Measurements from ENCODE around the gene BATF3.

BATF3 gene

DNA sequence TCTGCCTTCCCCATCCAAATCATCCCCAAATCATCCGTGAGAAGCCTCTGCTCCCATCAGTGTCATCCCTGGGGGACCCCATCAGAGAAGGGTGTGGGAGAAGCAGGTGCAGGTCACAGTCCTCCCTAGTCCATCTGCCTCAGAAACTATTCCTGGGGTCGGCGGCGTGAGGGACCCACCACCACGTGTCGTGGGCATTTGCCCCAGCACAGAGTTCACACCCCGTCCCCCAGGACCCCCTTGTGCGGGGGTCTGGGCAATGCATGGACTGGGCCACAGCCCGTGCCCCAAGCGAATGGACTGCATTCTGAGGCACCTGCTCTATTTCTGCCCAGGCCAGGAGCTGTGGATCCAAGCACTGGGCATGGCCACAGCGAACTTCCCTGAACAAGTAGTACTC is 52.6 kb downstream of the BATF3 start:
- TF ChIP-seq ARNT (IDR thresholded peaks at IDR 0.05), result no peak
- no peak for TF ChIP-seq HDGF (IDR thresholded peaks at IDR 0.05; ENCODE audit: borderline replicate concordance)
- DNase-seq (ENCODE audit: extremely low spot score), result no peak
- CTCF ChIA-PET, result no interaction called here
- POLR2A ChIA-PET, result no interaction called here

DNA sequence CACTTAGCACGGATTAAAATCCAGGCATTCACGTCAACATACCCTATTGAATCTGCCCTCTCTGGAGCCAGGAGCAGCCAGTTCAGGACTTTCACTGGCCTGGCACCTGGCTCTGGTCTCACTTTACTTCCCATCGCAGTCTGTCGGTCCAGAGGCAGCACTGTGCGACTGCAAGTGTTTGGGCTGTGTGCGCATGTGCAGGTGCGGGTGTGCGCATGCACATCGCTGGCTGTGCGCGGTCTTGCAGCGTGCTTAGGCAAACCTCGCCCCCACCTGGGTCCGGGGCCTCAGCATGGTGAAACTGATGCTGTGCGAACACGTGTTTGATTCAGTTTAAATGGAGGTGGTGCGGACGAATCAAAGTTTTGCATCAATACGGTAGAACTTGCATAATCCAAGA is 53.1 kb downstream of the BATF3 start:
- ChIA-PET POLR2A (no interaction called here), CTCF (no interaction called here)
- no peak for DNase-seq (ENCODE audit: extremely low spot score)
- no peak for TF ChIP-seq FOXK2 (IDR thresholded peaks at IDR 0.05)
- TF ChIP-seq LEF1 (IDR thresholded peaks at IDR 0.05; ENCODE audit: borderline replicate concordance), result no peak
- no peak for TF ChIP-seq FOXM1 (IDR thresholded peaks at IDR 0.05; ENCODE audit: borderline replicate concordance)
- no peak for TF ChIP-seq ARNT (IDR thresholded peaks at IDR 0.05)
- TF ChIP-seq, protein P1, sequence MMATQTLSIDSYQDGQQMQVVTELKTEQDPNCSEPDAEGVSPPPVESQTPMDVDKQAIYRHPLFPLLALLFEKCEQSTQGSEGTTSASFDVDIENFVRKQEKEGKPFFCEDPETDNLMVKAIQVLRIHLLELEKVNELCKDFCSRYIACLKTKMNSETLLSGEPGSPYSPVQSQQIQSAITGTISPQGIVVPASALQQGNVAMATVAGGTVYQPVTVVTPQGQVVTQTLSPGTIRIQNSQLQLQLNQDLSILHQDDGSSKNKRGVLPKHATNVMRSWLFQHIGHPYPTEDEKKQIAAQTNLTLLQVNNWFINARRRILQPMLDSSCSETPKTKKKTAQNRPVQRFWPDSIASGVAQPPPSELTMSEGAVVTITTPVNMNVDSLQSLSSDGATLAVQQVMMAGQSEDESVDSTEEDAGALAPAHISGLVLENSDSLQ (IDR thresholded peaks at IDR 0.05), result no peak
- TF ChIP-seq BHLHE40 (IDR thresholded peaks at IDR 0.05; ENCODE audit: borderline replicate concordance), result no peak
- TF ChIP-seq ELF4 (IDR thresholded peaks at IDR 0.05), result no peak
- no peak for TF ChIP-seq ZNF384 (IDR thresholded peaks at IDR 0.05)
- no peak for TF ChIP-seq SUZ12 (IDR thresholded peaks at IDR 0.05)
- TF ChIP-seq FOXA1 (IDR thresholded peaks at IDR 0.05), result no peak
- no peak for TF ChIP-seq NFRKB (IDR thresholded peaks at IDR 0.05)
- no peak for TF ChIP-seq HDGF (IDR thresholded peaks at IDR 0.05; ENCODE audit: borderline replicate concordance)
- no peak for TF ChIP-seq TARDBP (IDR thresholded peaks at IDR 0.05)
- TF ChIP-seq SP1 (IDR thresholded peaks at IDR 0.05), result no peak
- TF ChIP-seq CTBP1 (IDR thresholded peaks at IDR 0.05; ENCODE audit: borderline replicate concordance), result no peak
- TF ChIP-seq L3MBTL2 (conservative IDR thresholded peaks at IDR 0.05), result no peak

DNA sequence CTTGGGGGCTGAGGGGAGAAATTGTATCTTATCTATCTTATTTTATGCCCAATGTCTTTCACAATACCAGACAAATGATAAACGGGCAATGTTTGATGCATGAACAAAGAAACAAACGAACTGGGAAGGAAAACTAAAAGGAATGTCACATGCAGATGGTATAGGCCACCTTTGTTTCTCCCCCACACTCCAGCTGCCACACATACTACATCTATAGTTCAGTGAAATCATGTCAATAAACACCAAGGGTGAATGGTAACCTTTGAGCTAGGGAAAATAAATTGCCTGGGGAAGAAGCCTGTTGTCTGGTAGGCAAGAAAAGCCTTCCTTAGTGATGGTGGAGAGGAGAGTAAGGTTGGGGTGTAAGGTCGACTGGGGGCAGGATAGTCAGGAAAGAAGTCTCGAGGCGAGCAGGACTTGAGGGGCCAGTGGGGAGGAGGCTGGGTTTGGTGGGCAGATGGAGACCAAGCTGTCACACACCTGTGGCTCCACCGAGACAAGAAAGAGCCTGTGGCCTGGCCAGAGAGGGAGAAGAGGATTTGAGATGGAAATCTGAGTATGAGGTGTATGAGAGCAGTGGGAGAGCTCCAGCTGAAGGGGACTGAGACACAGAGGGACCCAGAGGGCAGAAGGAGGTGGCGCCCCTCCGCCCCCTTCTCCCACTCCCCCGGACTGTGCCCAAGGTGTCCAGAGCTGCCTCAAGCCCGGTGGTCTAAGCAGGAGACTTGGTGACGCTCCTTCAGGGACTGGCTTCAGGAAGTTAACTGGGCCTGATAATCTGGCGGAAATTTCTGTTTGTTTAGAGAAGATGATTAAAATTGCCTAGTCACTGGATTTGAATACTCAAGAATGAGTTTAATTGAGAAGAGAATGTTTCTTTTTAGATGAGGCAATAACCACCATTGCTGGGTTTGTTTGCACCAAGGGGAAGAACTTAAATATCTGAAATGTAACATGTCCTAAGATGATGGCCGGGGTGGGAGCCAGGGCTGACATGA is 53.8 kb downstream of the BATF3 start:
- POLR2A ChIA-PET, result no interaction called here
- TF ChIP-seq ZNF384 (IDR thresholded peaks at IDR 0.05) (no peak), SUZ12 (IDR thresholded peaks at IDR 0.05) (no peak), L3MBTL2 (conservative IDR thresholded peaks at IDR 0.05) (no peak), ELF4 (IDR thresholded peaks at IDR 0.05) (no peak), TARDBP (IDR thresholded peaks at IDR 0.05) (no peak), LEF1 (IDR thresholded peaks at IDR 0.05; ENCODE audit: borderline replicate concordance) (no peak), FOXM1 (IDR thresholded peaks at IDR 0.05; ENCODE audit: borderline replicate concordance) (no peak), ARNT (IDR thresholded peaks at IDR 0.05) (no peak), CTBP1 (IDR thresholded peaks at IDR 0.05; ENCODE audit: borderline replicate concordance) (no peak), BHLHE40 (IDR thresholded peaks at IDR 0.05; ENCODE audit: borderline replicate concordance) (no peak)
- CTCF ChIA-PET, result interaction anchor here (0.5 kb wide), 1 partner anchor 1657 kb away, joined by 4 read pairs; no protein-coding TSS in a partner anchor
- no peak for DNase-seq (ENCODE audit: extremely low spot score)

DNA sequence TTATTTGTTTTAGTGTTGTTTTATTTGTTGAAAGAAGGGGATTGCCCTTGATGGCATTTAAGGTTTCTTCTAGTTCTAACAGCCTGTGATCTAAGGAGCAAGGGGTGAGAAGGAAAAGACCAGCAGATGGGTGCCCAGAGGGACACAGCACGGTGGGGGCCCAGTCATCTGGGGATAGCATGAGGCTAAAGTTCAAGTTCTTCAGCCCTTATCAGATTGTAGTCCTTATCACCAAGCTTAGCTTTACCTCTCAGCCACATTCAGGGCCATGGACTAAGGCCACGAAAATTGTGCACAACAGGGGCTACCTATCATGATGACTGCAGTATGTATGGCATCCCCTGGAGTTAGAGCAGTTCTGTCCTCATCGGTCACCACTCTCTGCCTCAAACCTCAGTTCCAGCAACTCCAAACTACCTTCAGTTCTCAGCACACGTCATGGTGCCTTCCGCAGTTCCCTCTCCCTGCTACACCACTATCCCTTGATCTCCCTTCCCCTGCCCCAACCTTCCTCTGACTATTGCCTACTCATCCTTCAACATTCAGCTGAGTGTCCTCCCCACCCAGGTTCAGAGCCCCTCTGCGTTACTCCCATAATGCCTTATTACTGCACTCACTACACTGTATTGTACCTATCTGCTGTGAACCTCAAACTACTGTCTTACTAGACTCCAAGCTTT is 54.6 kb downstream of the BATF3 start:
- TF ChIP-seq ZNF384 (IDR thresholded peaks at IDR 0.05) (no peak), ARNT (IDR thresholded peaks at IDR 0.05) (no peak)
- ChIA-PET CTCF (interaction anchor here (0.5 kb wide), 1 partner anchor 1658 kb away, joined by 4 read pairs; no protein-coding TSS in a partner anchor), POLR2A (no interaction called here)
- no peak for DNase-seq (ENCODE audit: extremely low spot score)

DNA sequence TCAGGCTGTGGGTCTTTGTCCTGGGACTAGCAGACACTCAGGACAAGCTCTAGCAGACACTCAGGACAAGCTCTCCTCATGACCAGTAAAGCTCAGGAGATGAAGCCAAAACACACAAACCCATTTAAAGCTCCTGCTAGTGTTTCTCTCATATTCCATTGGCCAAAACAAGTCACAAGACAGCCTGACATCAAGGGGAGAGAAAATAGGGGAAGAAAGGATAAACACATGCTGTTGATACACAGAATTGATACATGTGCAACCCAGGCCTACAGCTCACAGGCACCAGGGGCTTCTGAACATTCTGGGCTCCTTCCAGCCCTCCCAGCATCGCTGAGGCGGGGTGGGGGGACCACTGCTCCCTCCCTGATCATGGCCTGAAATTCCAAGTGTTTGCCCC is 55.8 kb downstream of the BATF3 start:
- no peak for TF ChIP-seq FOXK2 (IDR thresholded peaks at IDR 0.05)
- no peak for TF ChIP-seq NFRKB (IDR thresholded peaks at IDR 0.05)
- no peak for TF ChIP-seq LEF1 (IDR thresholded peaks at IDR 0.05; ENCODE audit: borderline replicate concordance)
- TF ChIP-seq, protein P1 (IDR thresholded peaks at IDR 0.05), result no peak
- TF ChIP-seq HDGF (IDR thresholded peaks at IDR 0.05; ENCODE audit: borderline replicate concordance), result no peak
- no peak for TF ChIP-seq BHLHE40 (IDR thresholded peaks at IDR 0.05; ENCODE audit: borderline replicate concordance)
- TF ChIP-seq ZNF384 (IDR thresholded peaks at IDR 0.05), result no peak
- TF ChIP-seq SUZ12 (IDR thresholded peaks at IDR 0.05), result no peak
- no peak for TF ChIP-seq FOXA1 (IDR thresholded peaks at IDR 0.05)
- no peak for TF ChIP-seq SP1 (IDR thresholded peaks at IDR 0.05)
- TF ChIP-seq ELF4 (IDR thresholded peaks at IDR 0.05), result no peak
- TF ChIP-seq CTBP1 (IDR thresholded peaks at IDR 0.05; ENCODE audit: borderline replicate concordance), result no peak
- POLR2A ChIA-PET, result interaction anchor here (0.7 kb wide), 1 partner anchor 36 kb away, joined by 3 read pairs; the partner anchor contains the start of gene ATF3
- DNase-seq (ENCODE audit: extremely low spot score), result no peak
- CTCF ChIA-PET, result interaction anchor here (1.0 kb wide), 1 partner anchor 21 kb away, joined by 5 read pairs; no protein-coding TSS in a partner anchor

DNA sequence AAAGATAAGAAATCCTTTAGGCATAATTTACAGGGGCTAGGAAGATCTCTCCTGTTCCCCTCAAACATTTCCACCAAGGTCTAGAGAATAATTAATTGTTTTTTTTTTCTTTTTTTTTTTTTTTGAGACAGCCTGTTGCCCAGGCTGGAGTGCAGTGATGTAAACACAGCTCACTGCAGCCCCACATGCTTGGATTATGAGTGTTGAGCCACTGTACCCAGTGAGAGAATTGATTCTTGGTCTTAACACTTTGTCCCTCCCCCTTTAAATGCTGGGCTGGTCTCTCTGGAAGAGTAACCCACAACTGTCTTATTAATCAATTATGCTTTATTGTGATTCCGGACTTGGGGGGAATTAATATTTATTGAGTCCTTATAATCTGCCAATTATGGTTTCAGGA is 57.7 kb downstream of the BATF3 start:
- no peak for DNase-seq (ENCODE audit: extremely low spot score)
- ChIA-PET CTCF (interaction anchor here (0.6 kb wide), 1 partner anchor 88 kb away, joined by 3 read pairs; no protein-coding TSS in a partner anchor), POLR2A (no interaction called here)
- TF ChIP-seq ZNF384 (IDR thresholded peaks at IDR 0.05) (no peak), CTBP1 (IDR thresholded peaks at IDR 0.05; ENCODE audit: borderline replicate concordance) (no peak), FOXM1 (IDR thresholded peaks at IDR 0.05; ENCODE audit: borderline replicate concordance) (no peak), FOXK2 (IDR thresholded peaks at IDR 0.05) (no peak), ELF4 (IDR thresholded peaks at IDR 0.05) (no peak)

Data from HEK293T (cell line).